Transverse colon (tissue), 4 donors: Measurements from ENCODE around the gene IRF2BP1.

Experiments used
- EP300 ChIP-seq: sonication (generic); formaldehyde crosslinking; IDR thresholded peaks from one replicate; pipeline ENCODE4 v1.6.1; 2017; ENCODE audit warnings: antibody characterized with exemption, low read depth
- POLR2A ChIP-seq: fragments of 450-650 bp; IDR thresholded peaks from one replicate; pipeline ENCODE4 v1.6.1; 2016; ENCODE audit warnings: antibody characterized with exemption, mild to moderate bottlenecking, moderate library complexity
- POLR2AphosphoS5 ChIP-seq, 3 donors: sonication (generic); formaldehyde crosslinking; IDR thresholded peaks; one replicate each; pipeline ENCODE4 v1.6.1; 2016; ENCODE audit warnings: antibody characterized with exemption in 3 of 3
- TF ChIP-seq, protein P1 (sequence below), 5 experiments: fragments of 200-600 bp in 3 of 5; fragments of 450-650 bp in 2 of 5; sonication (generic) in 3 of 5; IDR thresholded peaks; 1 replicate in 2 of 5; 2 replicates in 3 of 5; pipeline ENCODE4 v1.5.1; 2016 to 2017; ENCODE audit warnings: antibody characterized with exemption in 5 of 5, inconsistent platforms in 3 of 5, mild to moderate bottlenecking in 2 of 5, moderate library complexity in 1 of 5

DNA sequence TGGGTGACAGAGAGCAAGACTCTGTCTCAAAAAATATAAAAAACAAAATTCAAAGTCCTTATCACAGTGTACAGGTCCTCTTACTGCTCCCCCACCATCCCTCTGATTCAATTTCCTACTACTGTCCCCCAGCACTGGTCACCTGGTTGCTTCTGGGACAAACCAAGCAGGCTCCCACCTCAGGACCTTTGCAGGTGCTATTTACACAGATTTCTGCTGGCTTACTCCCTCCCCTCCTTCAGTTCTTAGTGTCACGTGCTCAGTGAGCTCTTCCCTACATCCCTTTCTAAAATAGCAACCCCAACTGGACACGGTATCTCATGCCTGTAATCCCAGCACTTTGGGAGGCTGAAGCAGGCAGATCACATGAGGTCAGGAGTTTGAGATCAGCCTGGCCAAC is 6.0 kb downstream of the IRF2BP1 start:
- TF ChIP-seq, protein P1, sequence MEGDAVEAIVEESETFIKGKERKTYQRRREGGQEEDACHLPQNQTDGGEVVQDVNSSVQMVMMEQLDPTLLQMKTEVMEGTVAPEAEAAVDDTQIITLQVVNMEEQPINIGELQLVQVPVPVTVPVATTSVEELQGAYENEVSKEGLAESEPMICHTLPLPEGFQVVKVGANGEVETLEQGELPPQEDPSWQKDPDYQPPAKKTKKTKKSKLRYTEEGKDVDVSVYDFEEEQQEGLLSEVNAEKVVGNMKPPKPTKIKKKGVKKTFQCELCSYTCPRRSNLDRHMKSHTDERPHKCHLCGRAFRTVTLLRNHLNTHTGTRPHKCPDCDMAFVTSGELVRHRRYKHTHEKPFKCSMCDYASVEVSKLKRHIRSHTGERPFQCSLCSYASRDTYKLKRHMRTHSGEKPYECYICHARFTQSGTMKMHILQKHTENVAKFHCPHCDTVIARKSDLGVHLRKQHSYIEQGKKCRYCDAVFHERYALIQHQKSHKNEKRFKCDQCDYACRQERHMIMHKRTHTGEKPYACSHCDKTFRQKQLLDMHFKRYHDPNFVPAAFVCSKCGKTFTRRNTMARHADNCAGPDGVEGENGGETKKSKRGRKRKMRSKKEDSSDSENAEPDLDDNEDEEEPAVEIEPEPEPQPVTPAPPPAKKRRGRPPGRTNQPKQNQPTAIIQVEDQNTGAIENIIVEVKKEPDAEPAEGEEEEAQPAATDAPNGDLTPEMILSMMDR (IDR thresholded peaks at IDR 0.05): no peak
- no peak for TF ChIP-seq EP300
- no peak for TF ChIP-seq POLR2AphosphoS5 (IDR thresholded peaks at IDR 0.05)
- TF ChIP-seq POLR2A: no peak
